Stimulated activated naive CD8-positive, alpha-beta T cell treated with anti-CD3 and anti-CD28 coated beads, Interleukin-15, Interleukin-2, amounts not matched to agents 100 ng/mL and 50 ng/mL, for 24 hours (primary cell): ENCODE data around the gene CANT1.
"Not testable (repeated sequence)": the region's sequence is repeated elsewhere in the genome, so short reads cannot be mapped to it uniquely, and the experiment has no call there.

Experiments
- H3K27ac Mint-ChIP-seq: one replicate; pipeline ENCODE4 v1.8.0; 2021; ENCODE audit warnings: mild to moderate bottlenecking, mixed read lengths
- H3K27me3 Mint-ChIP-seq: one replicate; pipeline ENCODE4 v1.8.0; 2021; ENCODE audit warnings: mixed read lengths
- H3K36me3 Mint-ChIP-seq: one replicate; pipeline ENCODE4 v1.8.0; 2021; ENCODE audit warnings: low read depth, mixed read lengths
- H3K4me1 Mint-ChIP-seq: one replicate; pipeline ENCODE4 v1.8.0; 2021; ENCODE audit warnings: low read depth, mixed read lengths
- H3K4me3 Mint-ChIP-seq: one replicate; pipeline ENCODE4 v1.8.0; 2021; ENCODE audit warnings: mild to moderate bottlenecking, mixed read lengths
- H3K9me3 Mint-ChIP-seq: one replicate; pipeline ENCODE4 v1.8.0; 2021; ENCODE audit warnings: mixed read lengths

The CANT1 gene

GRCh38 chr17:78945455-78945854, 64.1 kb downstream of the CANT1 start:
- not testable (repeated sequence) for H3K27me3 Mint-ChIP-seq, H3K4me1 Mint-ChIP-seq, H3K4me3 Mint-ChIP-seq

GRCh38 chr17:78944956-78945355, 64.6 kb downstream of the CANT1 start:
- Mint-ChIP-seq H3K27ac (no peak overlapping the region), H3K4me1 (no peaks in the 10 kb centered on the region), H3K4me3 (no peak overlapping the region), H3K27me3 (no peaks in the 10 kb centered on the region), H3K9me3 (peaks cover 2% of the 10 kb centered on the region), H3K36me3 (no peaks in the 10 kb centered on the region)

More at GRCh38 chr17:78945455-78945854, 64.1 kb downstream of the CANT1 start:
- H3K36me3 Mint-ChIP-seq, H3K27ac Mint-ChIP-seq, H3K9me3 Mint-ChIP-seq: not testable (repeated sequence)

- no peak overlapping the region for H3K27ac Mint-ChIP-seq
- no peaks in the 10 kb centered on the region for H3K4me1 Mint-ChIP-seq
- H3K9me3 Mint-ChIP-seq = no peaks in the 10 kb centered on the region
- H3K27me3 Mint-ChIP-seq = no peaks in the 10 kb centered on the region
- no peak overlapping the region for H3K4me3 Mint-ChIP-seq
- H3K36me3 Mint-ChIP-seq = no peaks in the 10 kb centered on the region
Measured at GRCh38 chr17:78944026-78944425, 65.5 kb downstream of the CANT1 start.
